SK-N-MC (cell line): ENCODE measurements around the gene C17orf75.

Experiments used
- EZH2 ChIP-seq: fragments of 200-600 bp; sonication (generic); IDR thresholded peaks from one replicate; pipeline ENCODE4 v1.6.1; 2017; ENCODE audit warnings: antibody characterized with exemption
- POLR2AphosphoS5 ChIP-seq: IDR thresholded peaks from 2 replicates; pipeline ENCODE4 v1.6.1; 2012; ENCODE audit warnings: mild to moderate bottlenecking, low read depth, low read length, borderline replicate concordance

GRCh38 chr17:32320847-32321246 lies 21.1 kb downstream of the C17orf75 start:
- no peak for TF ChIP-seq EZH2
- no peak for TF ChIP-seq POLR2AphosphoS5
